SK-N-SH treated with all-trans-retinoic acid at 6 μM for 48 hours (cell line): ENCODE data around the gene TMC4.

Experiments used
- ARNTL ChIP-seq: fragments of 450-650 bp; formaldehyde crosslinking; IDR thresholded peaks from 2 replicates; pipeline ENCODE4 v1.5.0; 2020; ENCODE audit warnings: low read depth, mild to moderate bottlenecking, moderate library complexity, borderline replicate concordance
- BACH2 ChIP-seq: fragments of 250-450 bp; sonication (Bioruptor Pico); IDR thresholded peaks from 2 replicates; pipeline ENCODE4 v1.9.0; 2021; ENCODE audit warnings: mild to moderate bottlenecking, borderline replicate concordance
- CREB5 ChIP-seq: fragments of 250-450 bp; sonication (Bioruptor Pico); IDR thresholded peaks from 2 replicates; pipeline ENCODE4 v1.5.1; 2020; ENCODE audit warnings: low read depth, mild to moderate bottlenecking, moderate library complexity
- CSRNP3 ChIP-seq: fragments of 250-450 bp; sonication (Bioruptor Pico); IDR thresholded peaks from 2 replicates; pipeline ENCODE4 v1.5.1; 2021; ENCODE audit warnings: mild to moderate bottlenecking, moderate library complexity
- GLIS3 ChIP-seq: fragments of 250-450 bp; sonication (Bioruptor Pico); IDR thresholded peaks from 2 replicates; pipeline ENCODE4 v1.5.0; 2020; ENCODE audit warnings: mild to moderate bottlenecking, moderate library complexity
- ISL1 ChIP-seq: fragments of 250-450 bp; sonication (Bioruptor Pico); IDR thresholded peaks from 2 replicates; pipeline ENCODE4 v2.1.2; 2022; ENCODE audit warnings: mild to moderate bottlenecking, moderate library complexity
- PATZ1 ChIP-seq: fragments of 250-450 bp; sonication (Bioruptor Pico); IDR thresholded peaks from 2 replicates; pipeline ENCODE4 v1.8.0; 2020; ENCODE audit warnings: mild to moderate bottlenecking, moderate library complexity, borderline replicate concordance
- RARB ChIP-seq: fragments of 250-450 bp; sonication (Bioruptor Pico); IDR thresholded peaks from 2 replicates; pipeline ENCODE4 v1.8.0; 2021; ENCODE audit warnings: mild to moderate bottlenecking, moderate library complexity
- TOX ChIP-seq: fragments of 250-450 bp; sonication (Bioruptor Pico); IDR thresholded peaks from 2 replicates; pipeline ENCODE4 v1.8.0; 2021; ENCODE audit warnings: mild to moderate bottlenecking, moderate library complexity, borderline replicate concordance
- TSHZ2 ChIP-seq: fragments of 250-450 bp; sonication (Bioruptor Pico); IDR thresholded peaks from 2 replicates; pipeline ENCODE4 v1.5.0; 2020; ENCODE audit warnings: mild to moderate bottlenecking, moderate library complexity
- ZFP3 ChIP-seq: fragments of 250-450 bp; sonication (Bioruptor Pico); IDR thresholded peaks from 2 replicates; pipeline ENCODE4 v1.5.0; 2020; ENCODE audit warnings: mild to moderate bottlenecking, moderate library complexity
- ZNF70 ChIP-seq: fragments of 450-650 bp; formaldehyde crosslinking; IDR thresholded peaks from 2 replicates; pipeline ENCODE4 v1.5.0; 2020; ENCODE audit warnings: mild to moderate bottlenecking, moderate library complexity
- ZNF8 ChIP-seq: fragments of 450-650 bp; formaldehyde crosslinking; IDR thresholded peaks from 2 replicates; pipeline ENCODE4 v1.5.0; 2020; ENCODE audit warnings: mild to moderate bottlenecking, moderate library complexity

GRCh38 chr19:54201172-54201701, 28.3 kb upstream of the TMC4 start:
- TF ChIP-seq BACH2 (CRISPR knock-in tag) (no peak), RARB (no peak), CREB5 (CRISPR knock-in tag) (no peak), ZNF8 (CRISPR knock-in tag) (no peak), TSHZ2 (CRISPR knock-in tag) (no peak), PATZ1 (CRISPR knock-in tag) (no peak), TOX (CRISPR knock-in tag) (no peak), ZNF70 (no peak), GLIS3 (CRISPR knock-in tag) (no peak), ISL1 (CRISPR knock-in tag) (no peak), ZFP3 (no peak), CSRNP3 (CRISPR knock-in tag) (no peak), ARNTL (CRISPR knock-in tag) (no peak)
